Pulmonary artery endothelial cell (primary cell): ENCODE results near the gene WNK2. TPM values are rescaled to one million over a fixed set of nuclear protein-coding genes. Genes with fewer than 3 reads are reported as not detected.

Experiments
- DNase-seq: peaks from one replicate; pipeline ENCODE4 v3.0.0-alpha.2; 2011; ENCODE audit warnings: low read depth, low spot score
- total RNA-seq: library from RNA; depleted of rRNA; stranded (reverse); fragments of >200 nt; gene quantifications from 2 replicates; pipeline ENCODE4 v1.2.3, GENCODE V29; 2014

WNK2 gene
- total RNA-seq, 1 donor from 2014 or later = not detected

DNA sequence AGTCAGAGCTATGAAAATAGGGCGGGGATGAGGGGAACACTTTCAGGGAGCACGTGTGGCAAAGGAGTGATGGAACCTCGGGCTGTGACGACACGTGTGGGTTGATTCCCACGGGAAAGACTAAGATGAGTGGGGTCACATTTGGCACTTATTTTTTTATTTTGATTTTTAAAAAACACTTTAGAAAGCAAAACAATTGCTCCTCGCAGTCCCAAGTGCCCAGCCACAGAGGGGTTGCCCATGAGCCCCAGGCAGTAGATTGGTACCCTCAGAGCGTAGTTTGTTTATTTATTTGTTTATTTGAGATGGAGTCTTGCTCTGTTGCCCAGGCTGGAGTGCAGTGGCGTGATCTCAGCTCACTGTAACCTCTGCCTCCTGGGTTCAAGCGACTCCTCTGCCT is 69.7 kb downstream of the WNK2 start:
- no peak for DNase-seq

DNA sequence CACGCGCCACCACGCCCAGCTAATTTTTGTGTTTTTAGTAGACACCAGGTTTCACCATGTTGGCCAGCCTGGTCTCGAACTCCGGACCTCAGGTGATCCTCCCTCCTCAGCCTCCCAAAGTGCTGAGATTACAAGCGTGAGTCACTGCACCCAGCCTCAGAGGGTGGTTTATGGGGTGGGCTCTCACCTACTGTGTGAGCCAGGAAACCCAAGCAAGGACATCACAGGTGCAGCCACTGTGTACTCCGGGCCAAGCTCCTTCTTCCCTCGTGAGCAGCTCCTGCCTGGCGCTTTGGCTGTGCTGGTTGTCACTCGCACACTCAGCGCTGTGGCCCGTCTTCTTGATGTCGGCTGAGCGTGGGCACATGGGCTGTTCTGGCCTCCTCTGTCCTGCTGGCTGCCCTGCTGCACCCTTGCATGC is 70.1 kb downstream of the WNK2 start:
- DNase-seq = no peak

GRCh38 chr9:93254806-93255493 is 71.0 kb downstream of the WNK2 start:
- DNase-seq = no peak

GRCh38 chr9:93255494-93255867 is 71.5 kb downstream of the WNK2 start:
- no peak for DNase-seq

GRCh38 chr9:93255994-93256877 is 72.3 kb downstream of the WNK2 start:
- DNase-seq = no peak

GRCh38 chr9:93256878-93257807 is 73.2 kb downstream of the WNK2 start:
- DNase-seq = no peak

GRCh38 chr9:93257808-93258331 is 73.9 kb downstream of the WNK2 start:
- no peak for DNase-seq

DNA sequence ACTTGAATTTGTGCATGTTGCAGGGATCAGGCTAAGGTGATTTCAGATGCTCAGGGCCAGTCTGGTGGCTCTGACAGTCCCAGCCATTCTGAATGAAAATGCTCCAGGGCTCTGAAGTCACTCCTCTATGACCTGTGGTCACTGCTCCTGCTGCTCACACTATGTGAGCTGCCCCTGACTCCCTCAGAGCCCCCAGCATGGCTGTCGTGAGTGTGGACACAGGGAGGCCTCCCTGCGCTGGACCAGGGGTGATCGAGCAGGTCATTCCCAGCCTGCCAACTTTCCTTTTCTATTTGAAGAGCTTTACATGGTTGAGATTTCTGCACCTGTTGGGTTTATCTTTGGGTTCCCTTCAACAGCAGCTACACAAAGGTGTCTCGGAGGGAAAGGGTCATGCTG is 74.5 kb downstream of the WNK2 start:
- DNase-seq = no peak

DNA sequence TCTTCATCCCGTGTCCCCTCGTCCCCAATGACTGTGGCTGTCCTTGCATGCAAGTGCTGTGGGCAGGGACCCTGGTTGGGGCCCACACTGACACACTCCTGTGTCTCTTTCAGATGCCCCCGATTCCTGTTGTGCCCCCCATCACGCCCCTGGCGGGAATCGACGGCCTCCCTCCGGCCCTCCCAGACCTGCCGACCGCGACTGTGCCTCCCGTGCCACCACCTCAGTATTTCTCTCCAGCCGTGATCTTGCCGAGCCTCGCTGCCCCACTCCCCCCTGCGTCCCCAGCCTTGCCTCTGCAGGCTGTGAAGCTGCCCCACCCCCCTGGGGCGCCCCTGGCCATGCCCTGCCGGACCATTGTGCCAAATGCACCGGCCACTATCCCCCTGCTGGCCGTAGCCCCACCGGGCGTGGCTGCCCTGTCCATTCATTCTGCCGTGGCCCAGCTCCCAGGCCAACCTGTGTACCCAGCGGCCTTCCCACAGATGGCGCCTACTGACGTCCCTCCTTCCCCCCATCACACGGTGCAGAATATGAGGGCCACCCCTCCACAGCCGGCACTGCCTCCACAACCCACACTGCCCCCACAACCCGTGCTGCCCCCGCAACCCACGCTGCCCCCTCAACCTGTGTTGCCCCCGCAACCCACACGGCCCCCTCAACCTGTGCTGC is 75.0 kb downstream of the WNK2 start:
- no peak for DNase-seq

DNA sequence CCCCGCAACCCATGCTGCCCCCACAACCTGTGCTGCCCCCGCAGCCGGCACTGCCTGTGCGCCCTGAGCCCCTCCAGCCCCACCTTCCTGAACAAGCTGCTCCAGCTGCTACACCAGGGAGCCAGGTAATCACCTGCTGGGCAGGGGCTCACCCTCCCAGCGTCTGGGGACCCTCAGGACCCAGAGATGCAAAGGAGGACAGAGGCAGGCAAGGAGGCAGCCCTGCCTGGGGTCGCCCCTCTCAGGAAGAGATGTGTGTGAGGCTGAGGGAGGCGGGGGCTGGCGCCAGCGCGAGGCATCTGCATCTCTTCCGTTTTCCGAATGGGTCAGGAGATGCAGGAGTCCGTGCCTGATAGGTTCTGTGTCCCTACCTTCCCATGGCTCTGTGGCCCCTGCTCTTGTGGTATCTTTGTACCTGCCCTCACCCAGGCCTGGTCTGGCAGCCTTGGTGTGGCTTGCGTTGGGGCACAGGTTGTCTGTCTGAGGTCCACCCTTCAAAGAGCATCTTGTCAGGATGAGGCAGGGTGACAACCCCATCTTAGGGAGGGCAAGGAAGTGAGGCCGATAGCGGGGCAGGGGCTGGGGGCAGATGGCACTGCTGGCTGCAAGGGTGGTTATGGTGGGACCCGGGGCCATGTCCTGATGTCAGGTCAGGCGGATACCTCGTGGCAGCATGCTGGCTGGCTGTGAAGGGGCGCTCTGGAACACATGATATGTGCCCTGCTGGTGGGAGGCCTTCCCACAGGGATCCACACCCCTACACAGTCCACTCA is 75.7 kb downstream of the WNK2 start:
- DNase-seq = no peak

DNA sequence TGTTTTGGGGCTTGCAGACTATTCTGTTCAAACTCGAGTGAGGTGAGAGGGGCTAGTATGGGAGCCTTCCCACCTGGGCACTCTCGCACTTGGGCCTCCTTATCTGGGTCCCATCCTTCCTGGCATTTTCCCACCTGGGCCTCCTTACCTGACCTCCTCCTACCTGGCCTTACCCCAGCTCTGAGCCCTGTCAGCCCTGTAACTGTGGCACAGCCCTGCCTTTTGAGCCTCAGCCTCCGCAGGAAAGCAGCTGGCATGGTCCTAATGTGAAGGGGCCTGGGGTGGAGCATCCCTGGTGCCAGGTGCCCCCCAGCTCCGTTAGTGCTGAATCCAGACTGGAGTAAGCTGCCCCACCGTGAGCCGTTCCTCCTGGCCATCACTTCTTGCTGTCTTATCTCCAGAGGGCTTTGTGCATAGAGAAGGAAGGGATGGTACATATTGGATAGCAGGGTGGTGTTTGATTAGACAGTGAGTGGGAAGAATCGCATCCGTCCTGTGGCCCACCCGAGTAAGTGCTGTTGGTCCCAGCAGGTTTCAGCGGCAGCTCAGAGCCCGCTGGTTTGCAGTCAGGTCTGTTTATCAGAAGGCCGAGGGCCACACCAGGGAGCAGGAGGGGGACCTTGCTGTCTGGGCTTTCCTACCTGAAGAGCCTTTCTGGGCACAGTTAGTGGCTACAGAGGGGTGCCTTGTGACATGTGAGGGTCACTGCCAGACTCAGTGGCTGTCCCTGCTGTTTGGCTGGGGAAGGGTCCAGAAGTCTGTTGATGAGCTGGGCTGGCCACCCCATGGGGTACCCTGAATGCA is 76.5 kb downstream of the WNK2 start:
- DNase-seq = no peak

DNA sequence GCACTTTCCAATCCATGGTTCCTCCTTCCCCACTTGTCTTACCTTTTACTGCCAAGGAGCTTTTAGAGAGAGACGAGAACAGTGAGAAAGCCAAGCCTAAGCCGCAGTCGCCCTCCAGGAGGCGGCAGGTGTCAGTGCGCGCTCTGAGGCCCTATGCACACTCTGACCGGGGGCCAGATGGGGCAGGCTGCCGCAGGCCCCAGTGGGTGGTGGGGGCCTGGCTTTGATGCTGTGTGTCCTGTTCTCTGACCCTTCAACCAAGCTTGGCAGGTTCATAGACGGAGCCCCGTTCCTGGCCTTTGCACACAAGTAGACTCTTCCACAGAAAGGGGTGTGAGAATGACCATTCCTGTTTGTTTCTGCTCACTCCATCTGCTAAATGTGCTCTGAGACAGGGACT is 77.3 kb downstream of the WNK2 start:
- no peak for DNase-seq

DNA sequence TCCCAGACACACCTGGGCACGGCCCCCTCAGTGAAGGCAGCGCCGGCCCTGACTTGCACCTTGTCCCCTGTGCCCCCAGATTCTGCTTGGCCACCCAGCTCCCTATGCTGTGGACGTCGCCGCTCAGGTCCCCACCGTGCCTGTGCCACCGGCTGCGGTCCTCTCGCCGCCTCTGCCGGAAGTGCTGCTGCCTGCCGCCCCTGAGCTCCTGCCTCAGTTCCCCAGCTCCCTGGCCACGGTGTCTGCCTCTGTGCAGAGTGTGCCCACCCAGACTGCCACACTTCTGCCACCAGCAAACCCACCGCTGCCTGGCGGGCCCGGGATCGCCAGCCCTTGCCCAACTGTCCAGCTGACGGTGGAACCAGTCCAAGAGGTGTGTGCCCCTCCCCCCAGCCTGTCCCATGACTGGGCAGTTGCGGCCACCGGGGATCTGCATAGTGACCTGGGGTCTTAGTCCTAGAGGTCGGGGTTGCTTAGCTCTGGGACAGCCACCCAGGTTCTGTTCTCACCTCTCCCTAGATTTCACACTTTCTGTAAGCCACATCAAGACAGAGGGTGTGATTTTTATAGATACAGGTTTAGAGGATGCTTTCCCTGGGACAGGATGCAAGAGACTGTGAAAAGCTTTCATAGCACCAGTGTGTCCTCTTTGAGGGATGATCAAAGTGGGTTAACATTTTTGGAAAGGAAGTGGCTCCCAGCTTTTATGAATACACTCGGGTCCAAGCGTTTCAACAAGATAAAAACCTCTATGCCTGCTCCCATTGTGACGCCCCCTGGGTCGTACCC is 78.0 kb downstream of the WNK2 start:
- no peak for DNase-seq

- DNase-seq = no peak
Measured at GRCh38 chr9:93262537-93263310, 78.8 kb downstream of the WNK2 start.

GRCh38 chr9:93263334-93264229 is 79.6 kb downstream of the WNK2 start:
- DNase-seq = no peak

GRCh38 chr9:93264338-93265125 is 80.6 kb downstream of the WNK2 start:
- no peak for DNase-seq
